RWPE1 (cell line): ENCODE data around the gene ID1.

Experiments
- CTCF ChIA-PET: fragments of 350-600 bp; sonication (Branson Sonifier 250); formaldehyde crosslinking; extraction: SDS; loops from one replicate; lab custom pipeline; 2021; lab: Yijun Ruan, JAX
- POLR2A ChIA-PET: fragments of 400-600 bp; formaldehyde crosslinking; extraction: SDS; loops from one replicate; lab custom pipeline; 2020; ENCODE audit warnings: antibody characterized with exemption; ENCODE audit not compliant: low non-redundant PET; lab: Yijun Ruan, JAX
- DNase-seq: peaks from one replicate; pipeline ENCODE4 v3.0.0; 2012; ENCODE audit warnings: low spot score
- H3K27ac ChIP-seq: fragments of 450-650 bp; 2 replicates; pipeline ENCODE4 v1.5.1; 2017
- TF ChIP-seq, protein P1 (sequence below): fragments of 450-650 bp; conservative IDR thresholded peaks from 2 replicates; pipeline ENCODE4 v1.5.1; 2017; ENCODE audit warnings: low read depth, mild to moderate bottlenecking

The ID1 gene

DNA sequence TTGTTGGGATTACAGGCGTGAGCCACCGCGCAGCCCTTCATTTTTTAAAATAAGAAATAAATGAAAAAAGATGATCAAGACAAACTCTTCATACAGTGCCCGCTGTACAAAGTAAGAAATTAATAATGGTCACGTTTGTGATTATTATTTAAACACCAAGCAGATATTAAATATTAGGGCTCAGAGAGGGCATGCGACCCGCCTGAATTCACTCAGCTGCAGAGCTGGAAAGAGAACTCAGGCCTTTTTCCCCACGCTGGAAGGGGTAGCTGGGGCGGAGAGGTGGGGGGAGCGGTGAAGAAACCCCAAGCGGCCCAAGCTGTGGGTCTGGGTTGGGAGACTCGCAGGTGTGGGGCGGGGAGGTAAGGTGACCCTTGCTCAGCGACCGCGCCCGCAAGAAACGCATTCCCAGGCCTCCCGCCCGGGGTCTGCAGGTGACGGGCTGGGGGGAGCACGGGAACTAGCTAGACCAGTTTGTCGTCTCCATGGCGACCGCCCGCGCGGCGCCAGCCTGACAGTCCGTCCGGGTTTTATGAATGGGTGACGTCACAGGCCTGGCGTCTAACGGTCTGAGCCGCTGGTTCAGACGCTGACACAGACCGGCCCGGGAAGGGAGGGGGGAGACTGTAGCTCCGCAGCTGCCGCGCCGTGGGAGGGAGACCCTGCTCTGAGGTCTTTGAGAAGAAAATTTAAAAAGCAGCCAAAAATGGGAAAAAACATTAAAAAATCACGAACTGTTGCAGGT is 1.1 kb upstream of the ID1 start:
- DNase-seq: peak; percentile 91
- peak overlapping the region; percentile 86 for H3K27ac ChIP-seq
- ChIA-PET POLR2A (interaction anchor here (1.1 to 5.9 kb wide), 9 partner anchors 8 to 46 kb away, joined by 3 to 54 read pairs (median 17); no protein-coding TSS in a partner anchor), CTCF (interaction anchor here (0.6 to 2.5 kb wide), 8 partner anchors 9 to 120 kb away, joined by 3 to 14 read pairs (median 8); no protein-coding TSS in a partner anchor)
- TF ChIP-seq, protein P1, sequence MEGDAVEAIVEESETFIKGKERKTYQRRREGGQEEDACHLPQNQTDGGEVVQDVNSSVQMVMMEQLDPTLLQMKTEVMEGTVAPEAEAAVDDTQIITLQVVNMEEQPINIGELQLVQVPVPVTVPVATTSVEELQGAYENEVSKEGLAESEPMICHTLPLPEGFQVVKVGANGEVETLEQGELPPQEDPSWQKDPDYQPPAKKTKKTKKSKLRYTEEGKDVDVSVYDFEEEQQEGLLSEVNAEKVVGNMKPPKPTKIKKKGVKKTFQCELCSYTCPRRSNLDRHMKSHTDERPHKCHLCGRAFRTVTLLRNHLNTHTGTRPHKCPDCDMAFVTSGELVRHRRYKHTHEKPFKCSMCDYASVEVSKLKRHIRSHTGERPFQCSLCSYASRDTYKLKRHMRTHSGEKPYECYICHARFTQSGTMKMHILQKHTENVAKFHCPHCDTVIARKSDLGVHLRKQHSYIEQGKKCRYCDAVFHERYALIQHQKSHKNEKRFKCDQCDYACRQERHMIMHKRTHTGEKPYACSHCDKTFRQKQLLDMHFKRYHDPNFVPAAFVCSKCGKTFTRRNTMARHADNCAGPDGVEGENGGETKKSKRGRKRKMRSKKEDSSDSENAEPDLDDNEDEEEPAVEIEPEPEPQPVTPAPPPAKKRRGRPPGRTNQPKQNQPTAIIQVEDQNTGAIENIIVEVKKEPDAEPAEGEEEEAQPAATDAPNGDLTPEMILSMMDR: no peak

DNA sequence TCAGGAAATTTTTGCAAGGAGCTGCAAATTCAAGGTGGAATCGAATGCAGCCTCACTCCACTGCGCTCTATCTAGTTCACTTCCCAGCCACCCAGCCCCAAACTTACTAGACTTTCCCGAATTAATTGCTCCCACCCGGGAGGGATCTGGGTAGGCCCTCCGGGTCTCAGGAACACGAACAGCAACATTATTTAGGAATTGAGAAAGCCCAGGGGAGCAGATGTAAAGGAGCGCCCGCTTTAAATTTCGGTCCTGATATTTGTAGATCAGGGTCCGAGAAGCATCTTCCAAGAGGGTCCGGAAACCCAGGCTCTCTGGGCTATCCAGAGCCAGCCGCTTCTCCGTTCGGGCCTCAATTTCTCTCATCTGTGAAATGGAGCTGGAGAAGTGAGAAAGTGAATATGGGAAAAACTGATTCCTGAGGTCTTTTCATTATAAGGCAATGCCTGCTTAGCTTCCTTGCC is 490 bp upstream of the ID1 start:
- no peak for DNase-seq
- CTCF ChIA-PET: interaction anchor here (0.6 to 2.5 kb wide), 7 partner anchors 8 to 99 kb away, joined by 3 to 14 read pairs (median 8); no protein-coding TSS in a partner anchor
- POLR2A ChIA-PET: interaction anchor here (0.5 to 5.9 kb wide), 12 partner anchors 9 to 115 kb away, joined by 3 to 54 read pairs (median 6); no protein-coding TSS in a partner anchor
- TF ChIP-seq, protein P1: no peak
- peak overlapping the region; percentile 86 for H3K27ac ChIP-seq

DNA sequence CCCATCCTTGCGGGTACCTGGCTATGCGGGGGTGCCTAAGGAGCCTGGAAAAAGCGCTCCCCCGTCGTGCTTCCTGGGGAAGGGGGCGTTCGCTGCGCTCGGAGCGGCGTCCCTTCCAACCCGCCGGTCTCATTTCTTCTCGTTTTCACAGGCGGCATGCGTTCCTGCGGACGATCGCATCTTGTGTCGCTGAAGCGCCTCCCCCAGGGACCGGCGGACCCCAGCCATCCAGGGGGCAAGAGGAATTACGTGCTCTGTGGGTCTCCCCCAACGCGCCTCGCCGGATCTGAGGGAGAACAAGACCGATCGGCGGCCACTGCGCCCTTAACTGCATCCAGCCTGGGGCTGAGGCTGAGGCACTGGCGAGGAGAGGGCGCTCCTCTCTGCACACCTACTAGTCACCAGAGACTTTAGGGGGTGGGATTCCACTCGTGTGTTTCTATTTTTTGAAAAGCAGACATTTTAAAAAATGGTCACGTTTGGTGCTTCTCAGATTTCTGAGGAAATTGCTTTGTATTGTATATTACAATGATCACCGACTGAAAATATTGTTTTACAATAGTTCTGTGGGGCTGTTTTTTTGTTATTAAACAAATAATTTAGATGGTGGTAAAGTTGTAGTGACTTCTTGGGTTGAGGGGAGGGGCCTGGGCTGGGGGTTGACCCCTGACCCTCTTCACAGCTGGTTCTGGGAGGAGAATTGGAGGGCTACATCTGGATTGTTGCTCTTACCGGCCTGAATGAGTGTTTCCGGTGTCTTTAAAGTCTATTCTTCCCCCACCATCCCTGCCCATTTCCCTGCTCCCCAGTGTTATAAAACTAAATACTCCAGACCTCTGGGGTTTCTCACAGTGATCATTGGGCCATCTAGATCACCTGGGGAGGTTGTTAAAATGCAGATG is 1.1 kb downstream of the ID1 start:
- TF ChIP-seq, protein P1: no peak; the same call in 1 of the 2 replicates
- ChIA-PET POLR2A (interaction anchor here (1.3 to 5.9 kb wide), 8 partner anchors 10 to 44 kb away, joined by 5 to 54 read pairs (median 31); no protein-coding TSS in a partner anchor), CTCF (interaction anchor here (1.8 to 7.8 kb wide), 5 partner anchors 36 to 46 kb away, joined by 8 to 656 read pairs (median 13); no protein-coding TSS in a partner anchor)
- DNase-seq: peak; percentile 56
- peak overlapping the region; percentile 86 for H3K27ac ChIP-seq

DNA sequence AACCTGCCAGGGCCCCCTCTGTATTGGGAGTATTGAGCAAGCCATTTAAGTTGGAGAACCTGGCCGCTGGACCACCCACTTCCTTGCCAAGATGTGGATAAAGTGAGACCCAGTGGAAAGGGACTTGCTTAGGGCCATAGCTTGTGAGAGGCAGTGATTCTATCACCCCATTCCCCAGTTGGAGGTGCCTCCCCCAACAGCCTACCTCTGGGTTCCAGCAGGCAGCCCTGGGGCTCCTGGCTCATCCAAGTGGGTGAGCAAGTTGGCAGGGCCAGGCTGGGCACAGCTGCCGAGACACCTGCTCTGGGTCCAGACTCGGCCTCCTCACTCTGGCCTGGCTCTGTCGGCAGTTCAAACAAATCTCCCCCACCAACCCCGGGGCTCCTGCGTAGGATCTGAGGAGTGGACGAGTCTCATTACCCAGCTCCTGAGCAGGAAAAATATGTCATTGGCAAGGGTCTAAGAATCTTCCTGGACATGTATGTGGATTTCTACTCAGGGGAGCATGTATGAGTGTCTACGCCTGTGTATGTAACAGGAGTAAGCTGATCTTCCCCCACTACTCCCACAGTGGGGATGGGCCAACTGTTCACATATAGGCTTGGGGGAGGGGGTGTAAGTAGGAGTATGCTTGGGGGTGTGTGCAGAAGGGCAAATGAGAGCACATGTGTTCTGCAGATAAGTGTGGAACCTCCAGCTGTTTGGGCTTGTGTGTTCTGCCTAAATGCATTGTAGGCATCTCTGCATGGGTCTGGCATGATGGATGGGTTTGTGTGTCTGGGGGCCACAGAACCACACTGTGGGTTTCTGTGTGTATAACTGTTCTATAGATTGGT is 1.9 kb downstream of the ID1 start:
- CTCF ChIA-PET: interaction anchor here (0.8 to 7.8 kb wide), 4 partner anchors 34 to 117 kb away, joined by 3 to 656 read pairs (median 5); no protein-coding TSS in a partner anchor
- DNase-seq: peak; percentile 78
- POLR2A ChIA-PET: interaction anchor here (0.6 to 5.9 kb wide), 8 partner anchors 11 to 140 kb away, joined by 3 to 46 read pairs (median 17); no protein-coding TSS in a partner anchor

DNA sequence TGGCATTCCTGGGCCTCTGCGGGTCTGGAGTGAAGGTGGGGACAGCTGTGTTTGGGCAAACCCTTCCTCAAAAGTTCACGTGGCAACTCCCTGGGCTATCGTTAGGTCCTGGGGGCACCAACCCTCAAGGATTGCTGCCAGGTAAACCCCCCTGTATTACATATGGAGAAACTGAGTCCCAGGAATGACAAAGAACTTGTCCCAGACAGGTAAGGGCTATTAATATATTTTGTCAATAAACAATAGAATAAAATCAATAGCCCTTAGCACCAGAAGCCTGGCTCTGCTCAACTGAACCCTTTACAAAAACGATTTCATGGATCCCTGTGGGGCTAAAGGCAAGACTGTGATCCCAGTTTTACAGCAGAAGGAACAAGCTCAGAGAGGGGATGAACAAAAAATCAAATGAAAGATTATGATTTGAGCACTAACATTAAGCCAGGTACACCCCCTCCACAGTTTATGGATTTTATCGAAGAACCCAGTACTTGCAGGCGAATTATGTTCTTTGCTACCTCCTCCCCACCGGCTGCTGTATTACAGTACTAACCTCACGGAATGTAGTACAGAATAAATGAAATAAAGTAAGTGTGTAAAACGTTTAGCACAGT is 2.7 kb downstream of the ID1 start:
- CTCF ChIA-PET: interaction anchor here (0.8 to 7.8 kb wide), 4 partner anchors 35 to 116 kb away, joined by 3 to 656 read pairs (median 5); no protein-coding TSS in a partner anchor
- H3K27ac ChIP-seq: peak overlapping the region; percentile 86
- TF ChIP-seq, protein P1: no peak
- POLR2A ChIA-PET: interaction anchor here (0.6 to 5.9 kb wide), 9 partner anchors 12 to 140 kb away, joined by 3 to 46 read pairs (median 13); no protein-coding TSS in a partner anchor
- no peak for DNase-seq

More for the DNA sequence above, 1.9 kb downstream of the ID1 start:
- H3K27ac ChIP-seq: peak overlapping the region; percentile 86
- TF ChIP-seq, protein P1: no peak
